HG03520 (cell line): ENCODE measurements around the gene BMS1.
"Not testable (repeated sequence)": the region's sequence is repeated elsewhere in the genome, so short reads cannot be mapped to it uniquely, and the experiment has no call there.

Experiments used
- ATAC-seq: cut with Tn5 transposase; IDR thresholded peaks from one replicate; pipeline ENCODE4 v1.9.1; 2021; ENCODE audit warnings: mild to moderate bottlenecking, moderate library complexity; ENCODE audit not compliant: unreplicated experiment

Gene BMS1

GRCh38 chr10:42865716-42866114 is 83.1 kb downstream of the BMS1 start:
- ATAC-seq, result no peak

DNA sequence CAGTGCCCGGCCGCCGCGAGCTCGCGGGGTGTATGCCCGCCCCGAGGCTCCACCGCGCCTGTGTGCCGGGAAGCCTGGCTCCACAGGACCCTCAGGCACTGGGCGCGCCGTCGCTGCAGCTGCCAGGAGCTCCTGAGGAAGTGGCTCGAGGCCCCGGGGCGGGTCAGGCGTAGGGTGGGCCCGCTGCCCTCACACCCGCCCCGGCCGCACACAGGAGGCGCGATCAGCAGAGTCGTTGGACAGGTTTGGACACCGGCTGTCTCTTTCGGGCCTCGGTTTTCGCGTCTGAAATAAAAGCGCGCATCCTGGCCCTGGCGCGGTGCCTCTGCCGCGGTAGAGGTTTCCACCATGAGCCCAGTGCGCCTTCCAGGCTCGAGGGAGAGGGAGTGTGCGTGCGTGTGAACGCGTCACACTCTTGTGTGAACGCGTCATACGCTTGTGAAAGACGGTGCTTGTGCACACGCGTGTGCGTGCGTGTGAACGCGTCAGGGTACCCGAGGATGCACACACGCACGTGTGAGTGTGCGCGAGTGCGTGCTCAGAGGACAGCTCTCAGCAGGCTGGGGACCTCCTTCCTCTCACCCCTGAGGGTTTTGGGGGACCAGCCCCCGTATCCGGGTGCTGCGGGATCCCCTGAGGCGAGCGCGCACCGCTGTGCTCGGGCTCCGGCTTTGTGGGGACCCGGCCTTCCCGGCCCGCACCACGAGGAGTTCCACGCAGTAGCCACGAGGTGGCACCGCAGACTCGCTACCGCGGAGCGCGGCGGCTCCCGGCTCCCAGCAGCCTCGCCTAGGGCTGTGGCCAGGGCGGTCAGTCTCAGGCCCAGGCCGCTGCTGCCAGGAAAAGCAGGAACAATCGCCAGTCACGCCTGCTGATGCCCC is 83.8 kb downstream of the BMS1 start:
- no peak for ATAC-seq

DNA sequence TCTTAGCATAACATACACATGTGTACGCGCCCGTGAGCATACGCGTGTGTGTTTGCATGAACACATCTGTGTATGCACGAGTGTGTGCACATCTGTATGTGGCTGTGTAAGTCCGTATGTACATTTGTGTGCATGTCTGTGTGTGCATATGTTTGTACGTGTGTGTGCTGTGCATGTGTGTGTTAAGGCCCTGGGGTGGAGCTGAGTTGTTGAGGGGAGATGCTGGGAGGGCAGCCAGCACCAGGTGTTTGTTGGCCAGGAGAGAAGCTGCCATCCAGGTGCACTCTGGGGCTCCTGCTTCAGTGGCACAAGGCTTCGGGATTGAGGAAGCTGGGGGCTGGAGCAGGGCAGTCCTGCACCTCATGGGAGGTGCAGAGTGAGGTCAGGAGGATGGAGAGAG is 85.0 kb downstream of the BMS1 start:
- no peak for ATAC-seq

DNA sequence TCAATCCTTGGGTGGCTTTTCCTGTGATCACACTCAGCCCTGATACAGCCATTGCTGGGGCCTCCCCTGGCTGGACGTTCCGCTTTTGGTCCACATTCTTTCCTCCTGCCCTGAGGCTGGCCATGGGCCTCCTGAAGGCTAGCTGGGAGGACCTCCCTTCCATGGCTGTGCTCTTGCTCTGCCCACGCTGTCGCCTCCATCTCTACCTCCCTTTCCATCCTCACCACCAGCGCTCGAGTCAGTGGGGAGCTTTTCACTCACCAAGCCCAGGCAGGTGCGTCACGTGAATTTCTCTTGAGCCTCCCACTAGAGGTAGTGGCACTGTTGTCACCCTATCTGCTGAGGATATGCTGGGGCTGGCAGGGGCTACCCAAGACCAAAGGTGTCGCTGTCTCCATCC is 85.9 kb downstream of the BMS1 start:
- ATAC-seq, result no peak

GRCh38 chr10:42869977-42870350 is 87.4 kb downstream of the BMS1 start:
- ATAC-seq, result no peak

- ATAC-seq, result not testable (repeated sequence)
Measured at GRCh38 chr10:42871138-42871641, 88.6 kb downstream of the BMS1 start.

GRCh38 chr10:42871823-42872222 is 89.2 kb downstream of the BMS1 start:
- ATAC-seq, result no peak

- ATAC-seq, result no peak
Measured at GRCh38 chr10:42872865-42873435, 90.4 kb downstream of the BMS1 start.

GRCh38 chr10:42874713-42875387 is 92.3 kb downstream of the BMS1 start:
- ATAC-seq, result no peak

DNA sequence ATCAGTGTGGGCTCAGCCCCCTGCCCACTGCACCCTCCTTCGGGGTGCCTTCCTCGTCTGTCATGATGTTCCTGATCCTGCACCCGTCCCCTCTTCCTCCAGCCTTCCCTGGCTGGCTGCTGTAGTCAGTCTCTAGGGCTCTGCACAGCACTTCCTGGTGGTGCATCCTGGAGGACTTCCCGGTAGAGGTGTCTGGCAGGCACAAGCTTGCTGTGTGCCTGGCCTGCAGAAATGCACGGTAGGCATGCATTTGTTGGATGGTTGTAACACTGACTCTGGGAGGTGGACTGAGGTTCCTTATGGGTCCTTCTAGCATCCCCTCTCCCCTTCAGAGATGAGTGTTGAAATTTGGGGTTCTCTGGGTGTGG is 92.8 kb downstream of the BMS1 start:
- no peak for ATAC-seq

DNA sequence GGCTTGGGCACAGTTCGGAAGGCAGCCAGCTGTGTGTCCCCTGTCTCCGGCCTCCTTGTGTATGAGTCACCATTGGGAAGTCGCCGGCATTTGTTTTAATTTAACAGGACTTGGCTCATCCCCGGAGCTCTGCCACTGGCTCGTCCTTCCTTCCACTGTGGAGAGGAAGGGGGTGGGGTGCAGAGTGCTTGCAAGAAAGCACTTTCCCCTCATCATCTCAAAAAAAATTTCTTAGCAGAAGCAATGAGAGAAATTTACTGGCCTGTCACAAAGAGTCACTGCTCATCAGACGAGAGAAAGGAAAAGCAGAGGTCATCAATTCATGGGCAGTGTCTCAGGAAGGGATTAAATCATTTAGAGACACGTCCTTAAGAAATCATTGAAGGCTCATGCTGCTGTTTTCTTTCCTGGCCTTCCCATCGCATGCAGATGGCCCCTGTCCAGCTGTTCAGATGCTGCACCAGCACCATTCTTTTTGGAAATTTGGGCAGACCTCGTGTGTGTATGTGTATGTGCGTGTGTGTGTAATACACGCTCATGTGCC is 93.3 kb downstream of the BMS1 start:
- ATAC-seq, result no peak

DNA sequence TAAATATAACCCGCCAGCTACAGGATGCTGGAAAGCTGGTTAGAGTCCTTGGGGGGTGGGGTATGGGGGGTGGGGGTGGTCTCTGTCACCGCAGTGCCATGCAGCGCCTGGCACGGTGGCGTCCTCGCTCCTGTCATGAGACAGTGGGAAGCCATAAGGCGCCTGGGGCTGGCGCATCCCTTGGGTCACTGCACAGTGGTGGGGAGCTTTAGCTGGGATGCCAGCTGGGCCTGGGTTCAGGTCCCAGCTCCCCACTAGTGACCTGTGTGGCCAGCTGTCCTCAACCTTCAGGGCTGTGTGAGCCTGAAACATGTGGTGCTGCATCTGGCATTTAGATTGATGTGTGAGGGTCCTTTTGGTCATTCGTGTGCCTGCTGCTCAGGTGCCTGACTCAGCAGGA is 93.9 kb downstream of the BMS1 start:
- ATAC-seq, result no peak

DNA sequence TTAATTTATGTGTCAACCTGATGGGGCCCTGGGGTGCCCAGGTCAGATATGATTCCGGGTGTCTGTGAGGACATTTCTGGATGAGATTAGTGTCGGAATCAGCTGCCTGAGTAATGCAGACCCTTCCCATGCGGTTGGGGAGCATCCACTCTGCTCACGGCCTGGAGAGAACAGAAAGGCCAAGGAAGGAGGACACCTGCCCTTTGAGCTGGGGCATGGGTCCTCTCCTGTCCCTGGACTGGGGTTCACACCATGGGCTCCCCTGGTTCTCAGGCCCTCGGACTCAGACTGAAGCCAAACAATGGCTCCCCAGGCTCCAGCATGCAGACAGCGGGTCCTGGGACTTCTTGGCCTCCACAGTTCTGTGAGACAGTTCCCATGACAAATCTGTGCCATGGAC is 94.3 kb downstream of the BMS1 start:
- no peak for ATAC-seq

DNA sequence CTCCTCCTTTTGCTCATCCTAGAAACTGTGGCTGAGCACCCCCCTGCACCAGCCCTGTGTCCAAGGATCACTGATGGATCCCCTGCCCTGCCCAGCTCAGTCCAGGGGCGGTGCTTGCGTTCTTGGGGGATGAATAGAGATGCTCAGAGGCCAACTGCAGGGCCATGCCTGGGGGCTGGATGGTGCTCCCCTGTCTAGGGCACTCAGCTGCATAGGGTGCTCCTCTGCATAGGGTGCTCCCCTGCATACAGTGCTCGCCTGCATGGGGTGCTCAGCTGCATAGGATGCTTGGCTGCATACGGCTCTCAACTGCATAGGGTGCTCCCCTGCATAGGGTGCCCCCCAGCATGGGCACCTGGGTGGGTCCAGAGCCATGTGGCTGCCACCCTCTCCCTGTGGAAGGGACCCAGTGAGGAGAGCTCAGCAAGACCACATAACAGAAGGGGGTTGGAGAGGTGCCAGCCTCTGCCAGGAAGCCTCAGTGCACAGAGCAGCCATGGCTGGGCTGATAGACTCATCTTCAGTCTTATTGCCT is 95.0 kb downstream of the BMS1 start:
- ATAC-seq, result no peak

DNA sequence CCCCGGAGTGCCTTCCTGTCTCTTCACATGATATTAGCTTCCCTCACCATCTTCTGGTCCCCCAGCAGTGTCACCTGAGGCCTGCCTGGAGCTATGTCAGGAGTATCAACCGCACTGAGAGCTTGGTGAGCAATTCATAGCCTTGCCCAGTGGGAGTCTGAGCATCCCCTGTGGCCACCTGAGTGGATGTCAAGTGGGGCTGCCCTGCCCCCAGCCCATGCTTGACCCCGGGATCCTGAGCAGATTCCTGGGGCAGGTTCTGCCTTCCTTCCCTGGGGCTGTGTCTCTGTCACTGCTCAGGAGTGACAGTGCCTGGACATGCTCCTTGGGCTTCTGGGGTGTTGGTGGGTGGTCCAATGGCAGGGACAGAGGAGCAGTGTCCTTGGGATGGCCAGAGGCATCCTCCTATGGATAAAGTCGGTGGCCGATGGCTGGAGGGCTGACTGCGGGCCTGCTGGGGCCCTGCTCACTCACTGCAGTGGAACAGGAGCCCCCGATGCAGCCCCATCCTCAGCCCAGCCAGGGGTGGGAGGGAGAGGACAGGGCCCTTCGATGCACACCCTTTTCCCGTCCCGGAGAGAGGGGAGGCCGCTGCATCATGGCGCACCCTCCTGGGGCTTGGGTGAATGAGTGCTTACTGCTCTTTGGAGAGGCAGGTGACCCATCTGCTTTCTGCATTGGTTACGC is 95.7 kb downstream of the BMS1 start:
- no peak for ATAC-seq

DNA sequence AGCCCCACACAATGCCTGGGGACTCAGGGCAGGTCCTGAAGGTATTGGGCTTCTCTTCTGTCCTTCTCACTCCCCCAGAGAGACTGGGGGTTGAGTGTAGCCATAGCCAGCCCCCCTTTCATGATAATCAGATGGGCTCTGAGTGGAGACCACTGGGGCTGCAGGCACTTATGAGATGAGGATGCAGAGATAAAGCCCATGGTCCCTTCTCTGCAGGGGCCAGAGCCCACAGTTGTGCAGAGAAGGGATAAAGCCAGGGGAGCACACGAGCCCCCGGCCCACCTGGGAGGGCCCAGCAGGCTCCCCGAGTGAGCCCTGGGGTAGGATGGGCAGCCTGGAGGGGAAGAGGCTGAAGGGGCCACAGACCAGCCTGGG is 96.2 kb downstream of the BMS1 start:
- no peak for ATAC-seq

DNA sequence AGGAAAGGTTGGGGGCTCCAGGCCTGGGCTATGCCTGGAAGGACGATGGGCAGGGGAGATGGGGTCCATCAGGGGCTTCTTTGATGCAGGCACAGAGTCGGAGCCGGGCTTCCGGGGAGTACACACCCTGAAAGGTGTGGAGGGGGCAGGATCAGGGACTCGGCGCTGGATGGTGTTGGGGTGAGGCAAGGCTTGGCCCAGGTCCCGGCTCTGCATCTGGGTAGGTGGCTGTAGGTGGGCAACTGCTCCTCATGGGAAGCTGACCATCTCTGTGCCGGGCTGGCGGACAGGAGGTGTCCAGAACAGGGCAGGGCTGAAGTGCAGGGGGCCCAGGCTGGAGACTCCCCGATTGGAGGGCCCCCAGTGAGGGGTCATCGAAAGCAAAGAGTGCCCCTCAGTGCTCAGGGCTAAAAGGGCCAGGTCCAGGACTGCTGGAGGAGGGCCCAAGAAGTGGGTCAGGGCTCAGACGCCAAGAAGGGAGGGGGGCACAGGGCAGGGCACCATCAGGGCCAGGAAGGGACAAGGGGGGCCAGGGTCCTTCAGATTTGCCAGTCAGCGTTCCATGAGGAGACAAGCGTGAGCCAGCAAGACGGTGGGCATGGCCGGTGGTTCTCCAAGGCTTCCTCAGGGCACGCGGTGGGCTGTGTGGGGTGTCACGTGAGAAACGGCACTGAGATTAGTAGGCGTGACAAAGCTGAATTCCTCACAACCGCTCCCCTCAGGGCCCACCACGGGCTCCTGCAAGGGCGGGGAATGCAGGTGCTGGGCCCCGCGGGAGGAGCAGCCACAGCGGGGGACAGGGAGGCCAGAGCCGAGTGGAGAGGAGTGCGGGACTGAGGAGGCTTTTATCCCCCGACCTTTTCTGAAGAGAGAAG is 97.0 kb downstream of the BMS1 start:
- no peak for ATAC-seq

DNA sequence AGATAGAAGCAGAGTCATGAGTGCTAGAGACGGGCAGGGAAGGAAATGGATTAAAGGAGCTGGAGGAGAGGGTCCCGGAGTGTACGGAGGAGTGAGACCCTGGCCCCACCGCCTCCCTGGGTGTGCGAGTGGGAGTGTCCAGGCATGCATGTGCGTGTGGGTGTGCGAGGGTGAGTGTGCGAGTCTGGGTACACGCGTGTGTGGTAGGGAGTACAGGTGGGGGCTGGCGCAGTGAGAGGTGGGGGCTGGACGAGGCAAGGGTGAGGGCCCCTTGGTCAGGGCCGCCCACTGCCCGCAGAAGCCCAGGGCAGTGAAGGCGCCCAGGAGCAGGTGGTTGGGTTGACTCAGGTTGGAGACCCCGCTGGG is 97.6 kb downstream of the BMS1 start:
- ATAC-seq, result no peak

DNA sequence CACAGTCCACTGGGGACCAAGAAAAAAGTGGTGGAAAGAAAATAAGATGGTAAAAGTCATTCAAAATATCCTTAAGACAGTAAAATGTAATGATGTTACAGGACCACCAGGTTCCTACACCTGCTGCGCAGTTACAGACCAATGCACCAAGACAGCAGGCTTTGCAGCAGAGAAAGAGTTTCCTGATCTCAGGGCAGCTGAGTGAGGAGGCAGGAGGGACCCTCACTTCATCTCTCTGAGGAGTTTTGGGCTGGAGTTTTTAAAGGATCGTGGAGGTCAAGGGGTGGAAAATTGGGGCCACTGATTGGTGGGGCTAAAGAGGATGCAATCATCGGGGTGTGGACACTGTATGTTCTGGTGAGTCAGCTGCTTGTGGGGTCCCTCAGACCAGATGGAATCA is 100.0 kb downstream of the BMS1 start:
- ATAC-seq, result no peak
